NCI-H1436 treated with DMSO at 0.1 percent for 48 hours (cell line): ENCODE data around the gene LIPI.
"Not testable (repeated sequence)": the region's sequence is repeated elsewhere in the genome, so short reads cannot be mapped to it uniquely, and the experiment has no call there.

Source experiments
- DNase-seq: peaks from one replicate; lab custom pipeline; 2025; lab: John Stamatoyannopoulos, UW

LIPI gene

DNA sequence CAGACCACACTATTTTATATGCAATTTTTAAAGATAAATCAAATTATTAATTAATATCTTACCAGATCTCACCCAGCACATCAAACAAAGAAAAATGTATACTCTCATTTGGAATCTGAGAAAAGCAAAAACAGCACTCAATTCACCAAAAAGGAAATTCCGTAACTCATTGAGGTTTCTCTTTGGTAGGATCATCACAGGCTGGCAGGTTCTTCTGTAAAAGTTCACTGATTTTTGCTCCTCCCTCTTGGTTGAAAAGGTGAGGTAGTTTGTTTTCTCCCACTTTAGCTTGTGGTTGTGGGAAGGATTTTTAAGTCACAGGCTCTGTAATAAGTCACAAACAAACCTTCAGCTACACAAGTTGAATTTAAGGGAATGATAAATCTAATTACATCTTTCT lies at the start of gene LIPI:
LIPI (minus strand) TSS at position 218 of the 400 bp plus-strand sequence; CDS start at position 108, 110 bp downstream.
- DNase-seq: no peak

DNA sequence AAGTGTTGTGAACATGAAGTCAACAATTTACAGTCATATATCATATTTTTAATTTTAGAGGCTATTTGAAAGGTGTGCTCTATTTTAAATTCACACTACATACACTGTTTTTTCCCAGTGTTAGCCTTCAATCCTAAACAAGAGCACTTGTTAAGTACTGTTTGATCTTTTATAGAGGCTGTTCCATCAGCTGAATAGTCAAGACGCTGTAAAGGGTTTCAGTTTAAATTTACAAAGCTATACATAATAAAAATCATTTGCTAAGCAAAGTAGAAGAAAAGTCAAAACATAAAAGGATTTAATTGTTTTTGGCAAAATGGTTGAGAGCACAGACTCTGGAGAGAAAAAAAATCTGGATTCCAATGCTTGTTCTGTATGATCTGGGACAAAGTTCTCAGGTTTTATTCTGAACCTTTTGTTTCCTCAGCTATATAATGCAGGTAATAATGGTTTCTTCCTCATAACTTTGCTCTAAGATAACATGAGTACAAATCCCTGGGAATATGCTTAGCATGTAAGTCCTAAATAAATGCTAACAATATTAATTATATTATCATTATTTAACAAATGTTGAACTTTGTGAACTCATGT lies 49.5 kb upstream of the LIPI start:
- no peak for DNase-seq

DNA sequence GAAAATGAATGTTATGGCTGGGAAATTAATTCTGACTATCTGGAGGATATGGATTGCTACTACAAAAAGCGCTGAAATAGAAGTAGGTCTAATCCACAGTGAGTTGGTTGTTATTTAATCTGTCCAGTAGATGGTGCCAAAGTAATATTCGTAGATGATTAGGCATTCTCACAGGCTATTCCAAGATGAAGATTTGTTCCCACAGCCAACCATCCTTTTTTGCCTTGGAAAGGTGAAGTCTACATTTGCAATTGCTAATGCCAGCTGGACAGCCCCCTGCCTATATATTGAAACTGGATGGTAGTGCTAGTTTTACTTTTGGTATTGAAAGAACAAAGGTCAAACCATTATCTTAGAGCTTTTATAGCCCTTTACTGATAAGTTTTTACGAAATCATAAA lies 49.0 kb upstream of the LIPI start:
- no peak for DNase-seq

DNA sequence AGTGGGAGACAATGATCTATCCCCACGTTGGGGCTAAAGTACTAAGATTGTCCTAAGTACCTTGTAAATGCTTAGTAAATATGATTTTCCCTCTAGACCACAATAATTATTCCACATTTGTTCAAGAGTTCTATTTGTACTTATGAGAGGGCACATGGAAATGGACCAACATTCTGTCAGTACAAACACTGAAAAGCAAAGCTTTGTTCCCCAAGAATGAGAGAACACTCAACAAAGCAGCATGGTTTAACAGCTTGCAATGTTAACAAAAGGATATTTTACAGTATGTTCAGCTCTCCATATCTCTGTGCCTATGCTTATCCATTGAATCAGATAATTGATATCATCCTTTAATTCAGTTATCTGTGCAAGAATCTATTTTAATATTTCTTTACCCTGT lies 40.6 kb upstream of the LIPI start:
- DNase-seq: no peak

DNA sequence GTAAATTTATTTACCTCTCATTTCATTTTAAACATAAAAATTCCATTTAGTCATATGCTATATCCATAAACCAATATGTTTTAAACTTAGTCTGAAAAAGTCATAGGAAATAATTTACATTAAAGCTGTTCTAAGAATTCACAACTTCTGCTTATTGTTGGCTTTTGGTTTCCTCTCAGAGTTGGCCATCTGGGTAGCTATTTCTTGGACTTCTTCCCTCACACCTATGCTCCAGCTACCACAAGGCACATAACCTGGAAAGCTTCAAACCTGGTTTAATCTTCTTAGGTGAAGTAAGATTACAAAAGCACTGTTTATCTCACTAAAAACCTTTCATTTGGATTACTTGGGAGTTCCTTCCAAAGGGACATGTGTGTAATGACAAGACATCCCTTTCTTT lies 35.0 kb upstream of the LIPI start:
- no peak for DNase-seq

DNA sequence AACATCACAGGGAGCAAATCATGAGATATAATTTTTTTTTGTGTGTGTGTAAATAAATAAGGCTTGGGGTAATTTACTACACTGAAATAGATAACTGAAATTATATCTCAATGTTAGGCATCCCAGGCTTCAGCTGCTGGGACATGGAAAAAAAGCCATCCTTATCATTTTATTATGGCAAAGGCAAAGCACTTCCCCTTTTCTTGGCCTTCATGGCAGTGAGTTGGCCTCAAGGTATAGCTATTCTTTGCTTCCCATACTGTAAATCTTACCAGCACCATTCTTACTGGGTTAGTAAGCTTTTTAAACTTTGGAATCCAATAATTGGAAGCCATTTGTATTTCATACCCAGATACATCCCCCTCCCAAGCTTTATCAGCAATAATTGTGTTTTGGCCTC lies 34.2 kb upstream of the LIPI start:
- DNase-seq: no peak

DNA sequence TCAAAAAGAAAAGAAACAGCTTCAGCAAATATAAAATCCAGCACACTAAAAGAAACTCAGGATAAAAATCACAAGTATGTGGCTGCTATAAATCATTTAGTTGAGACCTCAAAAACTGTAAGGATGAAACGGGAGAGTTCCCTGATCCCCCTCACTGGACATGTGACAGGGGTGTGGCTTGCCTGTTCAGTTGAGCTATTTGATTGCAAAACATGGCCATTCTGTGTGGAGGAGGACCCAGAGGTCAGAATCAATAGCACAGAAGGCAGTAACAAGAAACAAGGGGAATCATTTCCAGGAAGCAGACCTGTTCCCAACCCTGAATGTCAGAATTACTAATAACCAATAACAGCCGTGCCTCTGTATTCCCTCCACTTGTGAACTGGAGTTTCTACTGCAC lies 33.1 kb upstream of the LIPI start:
- DNase-seq: no peak

DNA sequence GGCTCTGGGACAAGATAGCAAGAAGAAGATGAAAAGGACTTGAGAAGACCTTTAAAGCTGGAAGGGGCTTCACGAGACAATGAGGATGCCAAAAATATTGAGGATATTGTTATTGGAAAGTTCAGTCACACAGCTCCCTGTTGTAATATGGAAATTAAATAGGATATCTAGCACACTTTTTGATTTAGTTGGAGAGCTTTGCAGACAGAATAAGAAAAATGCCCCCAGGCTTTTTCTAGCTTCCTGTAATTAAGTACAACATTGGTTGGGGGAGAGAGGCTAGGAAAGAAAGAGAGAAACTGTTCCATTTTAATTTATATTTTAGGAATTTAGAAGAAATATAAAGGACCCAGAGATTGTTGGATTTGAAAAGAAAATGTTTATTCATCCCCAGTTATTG lies 32.7 kb upstream of the LIPI start:
- no peak for DNase-seq

DNA sequence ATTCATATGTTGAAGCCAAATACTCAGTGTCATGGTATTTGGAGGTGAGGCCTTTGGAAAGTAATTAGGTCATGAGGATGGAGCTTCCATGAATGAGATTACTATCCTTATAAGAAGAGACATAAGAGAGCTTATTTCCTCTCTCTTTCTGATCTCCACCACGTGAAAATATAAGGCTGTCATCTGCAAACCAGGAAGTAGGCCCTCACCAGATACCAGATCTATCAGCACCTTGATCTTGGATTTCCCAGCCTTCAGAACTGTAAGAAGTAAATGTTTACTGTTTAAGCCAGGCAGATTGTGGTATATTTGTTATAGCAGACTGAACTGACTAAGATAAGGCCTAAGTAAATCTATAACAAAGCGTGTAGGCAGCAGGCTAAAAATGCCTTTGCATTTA lies 30.5 kb upstream of the LIPI start:
- DNase-seq: no peak

DNA sequence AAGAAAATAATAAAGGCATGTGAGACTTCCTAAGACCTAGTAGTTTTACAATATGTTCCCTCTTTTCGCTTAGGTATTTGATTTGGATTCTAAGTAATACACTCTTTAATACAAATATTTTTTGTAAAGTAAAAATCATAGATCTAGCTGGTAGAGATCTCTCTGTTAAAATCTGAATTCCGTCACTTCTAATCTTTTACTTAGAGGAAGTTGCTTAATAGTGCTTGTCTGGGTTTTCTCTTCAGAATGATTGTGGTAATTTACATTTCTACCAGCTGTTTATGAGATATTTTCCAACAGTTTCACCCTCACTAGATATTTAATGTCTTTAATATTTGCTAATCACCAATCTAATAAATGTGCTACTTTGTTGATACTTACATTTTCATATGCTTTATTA lies 28.5 kb upstream of the LIPI start:
- DNase-seq: no peak

DNA sequence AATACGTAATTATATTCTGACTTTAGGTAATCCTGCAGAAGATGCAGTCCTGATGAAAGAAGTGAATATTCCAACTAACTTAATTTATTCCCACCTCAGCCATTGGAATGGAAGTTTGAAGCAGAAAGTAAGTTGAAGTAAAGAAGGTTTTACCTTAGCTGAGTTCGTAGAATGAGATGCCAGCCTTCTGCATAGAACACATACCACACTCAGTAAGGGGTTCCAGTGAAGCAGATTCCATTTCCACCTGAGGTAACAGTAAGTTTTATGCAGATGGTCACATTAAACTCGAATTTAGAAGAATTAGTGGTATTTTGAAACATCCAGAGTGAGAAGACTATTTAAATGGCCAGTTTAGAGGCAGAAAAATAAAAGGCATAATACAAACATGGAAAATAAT lies 25.4 kb upstream of the LIPI start:
- no peak for DNase-seq

DNA sequence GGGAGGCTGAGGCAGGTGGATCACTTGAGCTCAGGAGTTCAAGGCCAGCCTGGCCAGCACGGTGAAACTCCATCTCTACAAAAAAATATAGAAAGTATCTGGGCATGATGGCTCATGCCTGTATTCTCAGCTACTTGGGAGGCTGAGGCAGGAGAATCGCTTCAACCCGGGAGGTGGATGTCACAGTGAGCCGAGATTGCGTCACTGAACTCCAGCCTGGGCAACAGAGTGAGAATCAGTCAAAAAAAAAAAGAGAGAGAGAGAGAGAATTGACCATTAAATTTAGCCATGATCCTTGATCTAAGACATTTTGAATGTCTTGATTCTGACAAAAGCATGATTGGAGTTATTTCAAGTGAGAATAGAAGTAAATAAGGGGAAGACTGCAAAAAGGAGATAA lies 24.3 kb upstream of the LIPI start:
- no peak for DNase-seq

DNA sequence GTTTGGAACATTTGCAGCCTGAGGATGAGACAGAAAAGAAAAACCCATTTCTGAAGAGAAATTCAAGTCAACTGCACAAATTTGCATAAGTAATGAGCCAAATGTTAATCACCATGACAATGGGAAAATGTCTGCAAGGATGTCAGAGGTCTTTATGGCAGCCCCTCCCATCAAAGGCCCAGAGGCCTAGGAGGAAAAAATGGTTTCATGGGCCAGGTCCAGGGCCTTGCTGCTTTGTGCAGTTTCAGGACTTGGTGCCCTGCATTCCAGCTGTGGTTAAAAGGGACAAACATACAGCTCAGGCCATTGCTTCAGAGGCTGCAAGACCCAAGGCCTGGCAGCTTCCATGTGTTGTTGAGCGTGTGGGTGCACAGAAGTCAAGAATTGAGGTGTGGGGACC lies 18.6 kb upstream of the LIPI start:
- DNase-seq: no peak

DNA sequence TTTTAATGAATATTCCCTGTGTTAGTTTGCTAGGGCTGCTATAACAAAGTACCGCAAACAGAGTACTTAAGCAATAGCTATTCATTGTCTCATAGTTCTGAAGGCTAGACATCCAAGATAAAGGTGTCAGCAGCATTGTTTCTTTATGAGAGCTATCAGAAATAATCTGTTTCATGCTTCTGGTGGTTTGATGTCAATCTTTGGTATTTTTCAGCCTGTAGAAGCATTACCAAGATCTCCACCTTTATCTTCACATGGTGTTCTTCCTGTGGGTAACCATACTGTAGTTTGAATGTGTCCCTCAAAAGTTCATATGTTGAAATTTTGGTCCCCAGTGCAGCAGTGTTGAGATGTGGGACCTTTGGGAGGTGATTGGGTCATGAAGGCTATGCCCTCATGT lies 12.6 kb upstream of the LIPI start:
- DNase-seq: no peak

DNA sequence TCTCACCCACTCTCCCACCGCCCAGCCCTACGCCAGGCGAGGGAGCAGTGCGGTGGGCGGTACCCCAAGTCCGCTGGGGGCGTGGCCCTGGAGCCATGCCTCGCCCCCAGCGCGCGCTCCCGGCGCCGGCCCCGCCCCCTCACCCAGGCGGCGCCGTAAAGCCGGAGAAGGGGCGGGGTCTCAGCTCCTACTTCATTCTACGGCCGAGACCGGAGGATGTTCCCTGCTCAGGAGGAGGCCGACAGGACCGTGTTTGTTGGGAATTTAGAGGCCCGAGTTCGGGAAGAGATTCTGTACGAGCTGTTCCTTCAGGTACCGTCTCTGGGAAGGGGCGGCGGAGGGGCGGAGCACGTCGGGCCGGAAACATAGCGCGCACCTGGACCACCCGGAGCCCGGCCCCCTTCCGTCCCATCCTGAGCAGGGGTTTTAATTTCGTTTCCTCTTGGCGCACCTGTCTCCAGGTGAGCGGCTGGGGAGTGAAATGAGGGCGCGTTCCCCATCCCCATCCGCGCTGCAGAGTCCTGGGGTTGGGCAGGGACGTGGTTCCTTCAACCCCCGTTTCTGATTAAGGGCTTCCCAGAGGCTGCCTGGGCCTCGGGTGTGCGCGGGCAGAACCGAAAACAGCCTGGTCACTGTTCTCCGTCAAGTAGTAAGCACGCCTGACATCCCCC lies 5.4 kb upstream of the LIPI start, which contains the start of gene RBM11:
RBM11 (plus strand) TSS at position 187 of the 671 bp plus-strand sequence; CDS start at position 217, 30 bp downstream.
- no peak for DNase-seq

DNA sequence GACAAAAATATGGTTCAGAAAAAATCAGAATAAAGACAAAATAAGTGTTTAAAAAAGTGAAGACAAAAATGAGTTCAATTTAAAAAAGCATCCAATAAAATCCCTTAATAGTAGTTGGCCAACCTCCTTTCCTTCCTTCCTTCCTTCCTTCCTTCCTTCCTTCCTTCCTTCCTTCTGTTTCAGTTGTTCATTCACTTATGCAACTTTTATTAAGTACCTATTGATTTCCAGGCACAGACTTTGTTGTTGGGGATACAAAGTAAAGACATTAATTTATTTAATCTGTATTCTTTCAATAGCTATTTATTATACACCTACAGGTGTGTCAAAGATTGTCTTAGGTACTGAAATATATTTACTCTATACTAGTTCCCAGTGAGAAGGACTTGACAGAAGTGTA lies 2.4 kb upstream of the LIPI start:
- no peak for DNase-seq

DNA sequence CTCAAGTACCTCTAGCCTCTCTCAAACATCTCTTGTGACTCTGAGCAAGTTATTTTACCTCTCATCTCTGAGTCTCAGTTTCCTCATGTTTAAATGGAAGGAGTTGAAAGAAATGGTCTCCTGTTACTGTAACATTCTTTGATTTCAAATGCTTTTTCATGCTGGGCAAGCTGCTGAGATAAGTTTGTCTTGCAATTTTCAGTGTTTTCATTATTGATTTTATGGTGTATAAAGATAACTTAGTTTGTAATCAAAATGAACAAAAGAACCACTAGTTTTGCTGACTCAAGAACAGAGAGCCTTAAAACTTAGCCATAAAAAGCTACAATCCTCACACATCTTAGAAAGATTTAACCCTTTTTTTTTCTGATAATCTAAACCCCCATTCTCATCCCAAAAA lies 4.5 kb downstream of the LIPI start:
- DNase-seq: no peak

DNA sequence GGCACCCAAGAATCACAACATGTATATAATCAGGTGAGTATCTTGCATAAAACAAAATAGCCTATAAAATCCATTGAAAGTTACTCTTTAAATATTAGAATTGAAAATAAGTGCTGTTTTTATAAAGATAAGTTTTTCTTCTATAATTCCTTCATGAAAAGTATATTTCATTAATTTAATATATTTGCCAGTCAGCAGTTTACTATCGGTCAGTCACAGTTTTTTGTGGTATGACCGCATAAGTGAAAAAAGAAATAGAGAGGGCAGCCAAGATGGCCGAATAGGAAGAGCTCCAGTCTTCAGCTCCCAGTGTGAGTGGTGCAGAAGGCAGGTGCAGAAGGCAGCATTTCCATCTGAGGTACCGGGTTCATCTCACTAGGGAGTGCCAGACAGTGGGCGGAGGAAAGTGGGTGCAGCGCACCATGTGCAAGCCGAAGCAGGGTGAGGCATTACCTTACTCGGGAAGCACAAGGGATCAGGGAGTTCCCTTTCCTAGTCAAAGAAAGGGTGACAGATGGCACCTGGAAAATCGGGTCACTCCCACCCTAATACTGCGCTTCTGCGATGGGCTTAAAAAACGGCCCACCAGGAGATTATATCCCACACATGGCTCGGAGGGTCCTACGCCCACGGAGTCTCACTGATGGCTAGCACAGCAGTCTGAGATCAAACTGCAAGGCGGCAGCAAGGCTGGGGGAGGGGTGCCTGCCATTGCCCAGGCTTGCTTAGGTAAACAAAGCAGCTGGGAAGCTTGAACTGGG lies 44.1 kb downstream of the LIPI start:
- not testable (repeated sequence) for DNase-seq

DNA sequence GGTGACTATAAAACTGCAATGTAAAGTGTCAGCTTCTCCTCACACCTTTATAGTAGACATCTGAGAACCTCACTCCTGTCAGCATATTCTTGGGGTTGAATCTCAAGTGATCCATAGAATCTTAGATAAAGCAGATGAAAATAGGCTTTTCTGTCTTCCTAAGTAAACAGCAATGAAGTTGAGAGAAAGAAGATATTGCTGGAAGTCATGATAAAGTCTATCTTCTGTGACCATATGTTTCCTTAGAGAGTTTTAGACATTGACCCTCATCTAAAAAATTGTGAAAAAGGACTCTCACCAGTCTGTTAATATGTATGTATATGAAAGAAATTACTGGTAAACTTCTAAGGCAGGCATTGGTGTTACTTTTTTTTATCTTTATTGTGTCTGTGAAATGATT lies 66.8 kb downstream of the LIPI start:
- DNase-seq: no peak

DNA sequence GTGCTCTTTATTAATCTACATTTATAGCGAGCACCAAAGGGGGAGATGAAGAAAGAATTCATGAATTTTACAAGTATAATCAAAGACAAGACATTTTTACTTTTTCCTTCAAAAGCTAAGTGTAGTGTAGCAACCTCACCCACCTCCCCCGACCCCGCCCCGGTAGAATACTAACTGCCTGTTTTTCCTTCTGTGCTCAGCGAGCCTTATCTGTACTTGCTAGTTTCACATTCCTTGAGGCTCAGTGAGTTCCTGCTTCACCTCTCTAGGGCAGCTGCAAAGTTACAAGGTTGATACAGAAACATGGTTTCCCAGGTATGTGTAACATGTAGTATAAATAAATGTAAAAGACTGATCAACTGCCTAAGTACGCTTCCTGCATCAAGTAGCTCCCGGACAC lies 86.5 kb downstream of the LIPI start:
- DNase-seq: no peak

DNA sequence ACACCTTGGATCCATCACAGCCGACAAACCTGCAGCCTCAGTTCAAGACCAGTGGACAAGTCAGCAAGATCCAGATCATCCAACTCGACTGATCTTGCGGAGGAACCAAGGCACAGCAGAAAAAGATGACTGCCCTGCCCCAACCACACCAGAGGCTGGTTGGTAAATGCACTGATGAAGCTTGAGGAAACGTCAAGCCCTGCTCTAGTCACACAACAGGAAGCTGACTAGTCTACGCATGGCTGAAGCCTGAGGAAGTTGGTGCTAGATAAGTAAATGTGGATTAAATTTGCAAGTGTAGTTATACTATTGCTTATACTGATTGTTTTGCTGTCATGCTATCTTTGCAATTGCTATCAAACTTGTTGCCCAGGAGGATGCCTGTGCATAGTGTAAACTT lies 89.0 kb downstream of the LIPI start:
- no peak for DNase-seq

DNA sequence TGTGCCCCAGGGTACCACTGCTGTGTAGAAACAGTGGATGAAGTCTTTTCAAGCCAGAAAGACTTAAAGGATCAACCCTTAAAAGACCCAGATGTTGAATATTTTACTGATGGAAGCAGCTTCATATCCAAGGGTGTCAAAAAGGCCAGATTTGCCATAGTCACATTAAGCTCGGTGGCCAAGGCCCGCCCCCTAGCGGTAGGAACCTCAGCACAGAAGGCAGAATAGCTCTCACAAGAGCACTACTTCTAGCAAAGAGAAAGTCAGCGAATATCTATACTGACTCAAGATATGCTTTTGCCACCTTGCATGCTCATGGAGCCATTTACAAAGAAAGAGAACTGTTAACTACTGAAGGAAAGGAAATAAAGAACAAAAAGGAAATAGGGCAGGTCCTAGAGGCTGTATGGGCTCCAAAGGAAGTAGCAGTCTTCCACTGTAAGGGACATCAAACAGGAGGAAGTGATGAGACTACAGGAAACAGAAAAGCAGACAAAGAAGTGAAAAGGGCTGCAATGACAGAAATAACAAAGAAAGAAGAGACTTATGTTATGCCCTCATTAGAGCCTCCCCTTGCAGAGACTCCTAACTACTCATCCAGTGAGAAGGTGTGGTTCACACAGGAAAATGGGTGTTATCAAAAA lies 90.5 kb downstream of the LIPI start:
- no peak for DNase-seq

DNA sequence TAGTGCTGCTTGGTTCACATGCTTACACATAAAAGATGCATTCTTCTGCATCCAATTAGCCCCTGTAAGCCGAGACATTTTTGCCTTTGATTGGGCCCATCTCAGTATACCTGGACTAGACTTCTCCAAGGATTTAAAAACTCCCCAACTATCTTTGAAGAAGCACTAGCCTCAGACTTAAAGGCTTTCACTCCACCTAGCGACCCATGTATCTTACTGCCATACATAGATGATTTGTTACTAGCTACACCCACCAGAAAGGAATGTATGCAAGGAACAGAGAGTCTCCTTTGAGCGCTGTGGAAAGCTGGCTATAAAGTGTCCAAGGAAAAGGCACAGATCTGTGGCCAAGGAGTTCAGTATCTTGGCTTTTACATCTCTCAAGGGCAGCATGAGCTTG lies 91.7 kb downstream of the LIPI start:
- DNase-seq: no peak
